ENCODE measurements around the gene HOXA4.

DNA sequence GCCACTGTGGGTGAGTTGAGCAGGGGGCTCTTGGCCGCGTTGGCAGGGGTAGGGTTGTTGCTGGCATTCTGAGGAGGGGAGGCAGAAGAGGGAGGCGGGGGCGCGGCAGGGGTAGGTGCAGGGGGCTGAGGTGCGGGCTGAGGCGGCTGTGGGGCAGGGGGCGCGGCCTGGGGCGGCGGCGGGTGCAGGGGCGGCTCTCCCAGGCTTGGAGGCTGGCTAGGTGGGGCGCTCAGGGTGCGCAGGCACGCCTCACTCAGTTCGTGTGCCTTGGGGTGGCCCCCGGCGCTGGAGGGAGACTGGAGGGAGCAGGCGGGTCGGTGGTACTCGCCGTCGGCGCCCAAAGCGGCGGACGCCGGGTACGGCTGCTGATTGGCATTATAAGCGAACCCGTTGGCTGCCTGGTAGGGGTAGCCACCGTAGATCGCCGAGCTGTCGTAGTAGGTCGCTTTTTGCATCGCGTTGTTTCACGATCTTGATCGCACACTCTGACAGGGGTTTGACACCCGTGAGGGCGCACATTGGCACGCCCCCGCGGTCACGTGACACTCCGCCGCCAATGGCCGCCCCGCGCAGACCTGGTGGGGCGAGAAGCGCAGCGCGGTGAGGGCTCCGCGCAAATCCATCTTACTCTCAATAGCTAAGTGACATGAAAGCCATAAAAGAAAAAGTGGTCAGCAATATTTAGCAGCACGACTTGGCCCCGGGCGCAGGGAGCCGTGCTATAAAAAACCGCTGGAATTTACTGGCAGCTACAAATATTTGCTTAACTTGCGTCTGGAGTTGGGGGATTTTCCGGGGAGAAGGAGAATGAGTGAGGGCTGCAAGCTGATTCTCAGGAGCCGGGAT, 20.1 kb downstream of the HOXA4 start:
- TF ChIP-seq, protein P1, sequence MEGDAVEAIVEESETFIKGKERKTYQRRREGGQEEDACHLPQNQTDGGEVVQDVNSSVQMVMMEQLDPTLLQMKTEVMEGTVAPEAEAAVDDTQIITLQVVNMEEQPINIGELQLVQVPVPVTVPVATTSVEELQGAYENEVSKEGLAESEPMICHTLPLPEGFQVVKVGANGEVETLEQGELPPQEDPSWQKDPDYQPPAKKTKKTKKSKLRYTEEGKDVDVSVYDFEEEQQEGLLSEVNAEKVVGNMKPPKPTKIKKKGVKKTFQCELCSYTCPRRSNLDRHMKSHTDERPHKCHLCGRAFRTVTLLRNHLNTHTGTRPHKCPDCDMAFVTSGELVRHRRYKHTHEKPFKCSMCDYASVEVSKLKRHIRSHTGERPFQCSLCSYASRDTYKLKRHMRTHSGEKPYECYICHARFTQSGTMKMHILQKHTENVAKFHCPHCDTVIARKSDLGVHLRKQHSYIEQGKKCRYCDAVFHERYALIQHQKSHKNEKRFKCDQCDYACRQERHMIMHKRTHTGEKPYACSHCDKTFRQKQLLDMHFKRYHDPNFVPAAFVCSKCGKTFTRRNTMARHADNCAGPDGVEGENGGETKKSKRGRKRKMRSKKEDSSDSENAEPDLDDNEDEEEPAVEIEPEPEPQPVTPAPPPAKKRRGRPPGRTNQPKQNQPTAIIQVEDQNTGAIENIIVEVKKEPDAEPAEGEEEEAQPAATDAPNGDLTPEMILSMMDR (IDR thresholded peaks at IDR 0.05) = no peak
- no peak for TF ChIP-seq POLR2A (IDR thresholded peaks at IDR 0.05)

All from body of pancreas (tissue), 4 donors.